Astrocyte (in vitro differentiated cells and primary cell): ENCODE measurements around the gene RDH5. TPM values are rescaled to one million over a fixed set of nuclear protein-coding genes. Genes with fewer than 3 reads are reported as not detected.

Source experiments
- DNase-seq: peaks from one replicate; pipeline ENCODE4 v3.0.0-alpha.2; 2010; ENCODE audit warnings: low read depth
- FAIRE-seq: peaks from 2 replicates; lab custom pipeline; 2011; peaks lifted over from hg19 to GRCh38; lab: Jason Lieb, UNC
- H2AFZ ChIP-seq: 2 replicates; pipeline ENCODE4 v1.6.0; 2012; ENCODE audit warnings: low read depth, low read length, inconsistent platforms
- H3K27ac ChIP-seq: 2 replicates; pipeline ENCODE4 v1.5.1; 2011; ENCODE audit warnings: low read depth, low read length, inconsistent platforms
- H3K27me3 ChIP-seq: 2 replicates; pipeline ENCODE4 v1.6.0; 2011; ENCODE audit warnings: low read length, inconsistent platforms; ENCODE audit not compliant: insufficient read depth
- H3K36me3 ChIP-seq: 2 replicates; pipeline ENCODE4 v1.5.1; 2011; ENCODE audit warnings: low read length, inconsistent platforms; ENCODE audit not compliant: insufficient read depth
- H3K4me1 ChIP-seq: 2 replicates; pipeline ENCODE4 v1.5.1; 2011; ENCODE audit warnings: low read length, inconsistent platforms; ENCODE audit not compliant: insufficient read depth
- H3K4me2 ChIP-seq: 2 replicates; pipeline ENCODE4 v1.6.0; 2012; ENCODE audit warnings: low read length, inconsistent platforms
- H3K4me3 ChIP-seq: 2 replicates; pipeline ENCODE4 v1.5.1; 2011; ENCODE audit warnings: low read depth, mild to moderate bottlenecking, low read length, inconsistent platforms; ENCODE audit not compliant: insufficient read depth
- H3K79me2 ChIP-seq: 2 replicates; pipeline ENCODE4 v1.6.0; 2012; ENCODE audit warnings: mild to moderate bottlenecking, low read length, inconsistent platforms; ENCODE audit not compliant: insufficient read depth
- H3K9ac ChIP-seq: 2 replicates; pipeline ENCODE4 v1.6.0; 2012; ENCODE audit warnings: mild to moderate bottlenecking, low read length, inconsistent platforms
- H3K9me3 ChIP-seq: 2 replicates; pipeline ENCODE4 v1.5.1; 2012; ENCODE audit warnings: low read depth, mild to moderate bottlenecking, low read length, inconsistent platforms; ENCODE audit not compliant: insufficient read depth
- H4K20me1 ChIP-seq: 2 replicates; pipeline ENCODE4 v1.6.0; 2012; ENCODE audit warnings: low read length, inconsistent platforms; ENCODE audit not compliant: insufficient read depth
- H3K27ac Mint-ChIP-seq: one replicate; pipeline ENCODE4 v1.8.0; 2021; ENCODE audit warnings: mild to moderate bottlenecking, mixed read lengths; ENCODE audit not compliant: unreplicated experiment
- H3K27me3 Mint-ChIP-seq: one replicate; pipeline ENCODE4 v1.8.0; 2021; ENCODE audit warnings: low read depth, mixed read lengths; ENCODE audit not compliant: unreplicated experiment
- H3K36me3 Mint-ChIP-seq: one replicate; pipeline ENCODE4 v1.8.0; 2021; ENCODE audit warnings: low read depth, mixed read lengths; ENCODE audit not compliant: unreplicated experiment
- H3K4me1 Mint-ChIP-seq: one replicate; pipeline ENCODE4 v1.8.0; 2021; ENCODE audit warnings: low read depth, mixed read lengths; ENCODE audit not compliant: unreplicated experiment
- H3K4me3 Mint-ChIP-seq: one replicate; pipeline ENCODE4 v1.8.0; 2021; ENCODE audit warnings: mild to moderate bottlenecking, moderate library complexity, mixed read lengths; ENCODE audit not compliant: unreplicated experiment
- H3K9me3 Mint-ChIP-seq: one replicate; pipeline ENCODE4 v1.8.0; 2021; ENCODE audit warnings: mild to moderate bottlenecking, mixed read lengths; ENCODE audit not compliant: unreplicated experiment
- CTCF ChIP-seq: IDR thresholded peaks from 2 replicates; pipeline ENCODE4 v1.5.1; 2011; ENCODE audit warnings: low read depth, mild to moderate bottlenecking, inconsistent platforms, low read length, moderate library complexity; ENCODE audit not compliant: insufficient read depth
- EZH2 ChIP-seq: IDR thresholded peaks from 2 replicates; pipeline ENCODE4 v1.6.1; 2012; ENCODE audit warnings: mild to moderate bottlenecking, low read length, inconsistent platforms; ENCODE audit not compliant: insufficient read depth
- total RNA-seq: library from RNA; stranded (reverse); gene quantifications from 2 replicates; pipeline ENCODE4 v1.2.1, GENCODE V29; 2021

RDH5 gene
- total RNA-seq, 1 donor from 2014 or later: 2.1 TPM

GRCh38 chr12:55700255-55701018, 19.8 kb upstream of the RDH5 start:
- Histone ChIP-seq H3K27me3 (no peaks in the 10 kb centered on the region), H3K4me2 (no peak overlapping the region), H4K20me1 (peaks cover 4% of the 10 kb centered on the region), H3K27ac (no peak overlapping the region), H3K36me3 (no peaks in the 10 kb centered on the region), H3K4me1 (peaks cover 4% of the 10 kb centered on the region), H3K9me3 (no peaks in the 10 kb centered on the region), H3K4me3 (no peak overlapping the region), H3K9ac (no peak overlapping the region), H2AFZ (no peak overlapping the region), H3K79me2 (peaks cover 22% of the 10 kb centered on the region)
- Mint-ChIP-seq H3K9me3 (no peaks in the 10 kb centered on the region), H3K27me3 (peaks cover 11% of the 10 kb centered on the region), H3K36me3 (peaks cover 6% of the 10 kb centered on the region), H3K27ac (no peak overlapping the region), H3K4me1 (peaks cover 11% of the 10 kb centered on the region), H3K4me3 (no peak overlapping the region)
- TF ChIP-seq CTCF (no peak), EZH2 (no peak)
- FAIRE-seq (no peak), DNase-seq (no peak)

DNA sequence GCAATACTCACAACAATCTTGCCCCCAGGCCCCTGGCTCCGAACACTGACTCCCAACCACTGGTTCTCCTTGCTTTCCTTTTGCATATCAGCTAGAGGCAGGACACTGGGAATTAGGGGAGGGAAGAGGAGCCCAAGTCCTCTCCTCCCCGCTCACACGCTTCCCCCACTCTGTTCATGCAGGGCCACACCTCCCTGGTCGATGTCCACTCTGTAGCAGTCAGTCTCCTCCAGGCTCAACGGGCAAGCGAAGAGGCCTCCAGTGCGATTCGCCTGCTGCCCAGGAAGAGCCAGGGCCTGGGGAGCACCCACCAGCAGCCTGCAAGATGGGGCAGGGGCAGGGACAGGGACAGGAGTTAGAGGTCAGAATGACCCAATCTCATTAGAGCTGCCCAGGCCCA, 17.3 kb upstream of the RDH5 start:
- Mint-ChIP-seq H3K27me3 (peaks cover 7% of the 10 kb centered on the region), H3K4me1 (peaks cover 11% of the 10 kb centered on the region), H3K4me3 (no peak overlapping the region), H3K9me3 (no peaks in the 10 kb centered on the region), H3K27ac (no peak overlapping the region), H3K36me3 (peaks cover 3% of the 10 kb centered on the region)
- Histone ChIP-seq H3K9ac (no peak overlapping the region), H4K20me1 (peaks cover 4% of the 10 kb centered on the region), H3K4me1 (peaks cover 12% of the 10 kb centered on the region), H3K9me3 (no peaks in the 10 kb centered on the region), H3K27ac (no peak overlapping the region), H2AFZ (no peak overlapping the region), H3K79me2 (peaks cover 37% of the 10 kb centered on the region), H3K27me3 (no peaks in the 10 kb centered on the region), H3K36me3 (no peaks in the 10 kb centered on the region), H3K4me2 (no peak overlapping the region), H3K4me3 (no peak overlapping the region)
- no peak for TF ChIP-seq EZH2
- TF ChIP-seq CTCF: no peak
- DNase-seq (no peak), FAIRE-seq (no peak)

DNA sequence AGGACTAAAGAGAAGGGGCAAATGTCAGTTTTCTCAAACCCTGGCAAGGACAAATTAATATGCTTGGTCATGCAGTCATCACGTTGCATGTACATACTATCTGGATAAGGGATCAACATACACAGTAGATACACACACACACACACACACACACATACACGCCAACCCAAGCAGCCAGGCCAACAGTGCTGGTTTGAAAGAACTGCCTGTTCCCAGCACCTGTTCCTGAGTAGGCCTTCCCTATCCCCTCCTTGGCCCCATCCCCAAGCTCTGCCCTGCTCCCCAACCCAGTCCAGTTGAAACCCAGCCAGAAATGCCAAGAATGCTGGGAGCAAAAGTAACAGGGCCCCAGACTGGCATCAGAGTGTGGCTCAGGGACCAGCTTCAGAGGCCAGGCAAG, 16.9 kb upstream of the RDH5 start:
- Histone ChIP-seq H3K27me3 (no peaks in the 10 kb centered on the region), H4K20me1 (peaks cover 4% of the 10 kb centered on the region), H3K36me3 (no peaks in the 10 kb centered on the region), H3K79me2 (peaks cover 37% of the 10 kb centered on the region), H2AFZ (no peak overlapping the region), H3K9me3 (no peaks in the 10 kb centered on the region), H3K9ac (no peak overlapping the region), H3K4me3 (no peak overlapping the region), H3K27ac (no peak overlapping the region), H3K4me1 (peaks cover 12% of the 10 kb centered on the region), H3K4me2 (no peak overlapping the region)
- Mint-ChIP-seq H3K27ac (no peak overlapping the region), H3K36me3 (peaks cover 3% of the 10 kb centered on the region), H3K4me3 (no peak overlapping the region), H3K4me1 (peaks cover 14% of the 10 kb centered on the region), H3K27me3 (peaks cover 10% of the 10 kb centered on the region), H3K9me3 (no peaks in the 10 kb centered on the region)
- DNase-seq: no peak
- no peak for TF ChIP-seq CTCF
- no peak for TF ChIP-seq EZH2
- no peak for FAIRE-seq
